ENCODE data around the gene PDLIM5.

PDLIM5 gene

DNA sequence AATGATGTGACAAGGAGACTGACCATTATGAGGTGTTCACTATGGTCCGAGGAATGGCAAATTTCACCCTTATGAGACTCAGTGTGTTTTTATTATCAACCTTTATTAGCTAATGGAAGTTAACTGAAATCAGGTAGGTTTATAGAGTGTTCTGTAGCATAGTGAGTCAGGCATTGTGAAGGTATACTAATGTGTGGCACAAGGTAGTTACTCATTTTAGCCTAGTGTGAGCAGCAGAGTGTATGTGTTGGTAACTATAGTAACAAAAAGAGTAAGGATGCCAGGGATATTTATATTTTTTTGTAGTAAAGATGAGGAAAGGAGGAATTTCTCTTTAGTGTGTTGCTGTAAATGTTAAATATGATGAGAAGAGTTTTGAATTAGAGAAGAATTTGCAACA, 12.0 kb downstream of the PDLIM5 start:
- TF ChIP-seq TEAD4 (IDR thresholded peaks at IDR 0.05) (no peak), YY1 (IDR thresholded peaks at IDR 0.05; ENCODE audit: low read depth) (no peak), ZBTB7A (IDR thresholded peaks at IDR 0.05; ENCODE audit: low read depth) (no peak), CREB1 (IDR thresholded peaks at IDR 0.05; ENCODE audit: low read depth) (no peak), RAD21 (IDR thresholded peaks at IDR 0.05; ENCODE audit: low read depth) (no peak), EP300 (IDR thresholded peaks at IDR 0.05; ENCODE audit: borderline replicate concordance) (no peak), NFIC (IDR thresholded peaks at IDR 0.05) (no peak), EGR1 (IDR thresholded peaks at IDR 0.05) (no peak), TAF1 (IDR thresholded peaks at IDR 0.05; ENCODE audit: low read depth) (no peak), TCF12 (IDR thresholded peaks at IDR 0.05; ENCODE audit: low read depth) (no peak), CEBPB (IDR thresholded peaks at IDR 0.05) (no peak), FOXM1 (IDR thresholded peaks at IDR 0.05; ENCODE audit: borderline replicate concordance, low read depth) (no peak)
- TF ChIP-seq, protein P1, sequence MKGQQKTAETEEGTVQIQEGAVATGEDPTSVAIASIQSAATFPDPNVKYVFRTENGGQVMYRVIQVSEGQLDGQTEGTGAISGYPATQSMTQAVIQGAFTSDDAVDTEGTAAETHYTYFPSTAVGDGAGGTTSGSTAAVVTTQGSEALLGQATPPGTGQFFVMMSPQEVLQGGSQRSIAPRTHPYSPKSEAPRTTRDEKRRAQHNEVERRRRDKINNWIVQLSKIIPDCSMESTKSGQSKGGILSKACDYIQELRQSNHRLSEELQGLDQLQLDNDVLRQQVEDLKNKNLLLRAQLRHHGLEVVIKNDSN (IDR thresholded peaks at IDR 0.05), result no peak
- TF ChIP-seq, protein P2, sequence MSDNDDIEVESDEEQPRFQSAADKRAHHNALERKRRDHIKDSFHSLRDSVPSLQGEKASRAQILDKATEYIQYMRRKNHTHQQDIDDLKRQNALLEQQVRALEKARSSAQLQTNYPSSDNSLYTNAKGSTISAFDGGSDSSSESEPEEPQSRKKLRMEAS (IDR thresholded peaks at IDR 0.05), result no peak

DNA sequence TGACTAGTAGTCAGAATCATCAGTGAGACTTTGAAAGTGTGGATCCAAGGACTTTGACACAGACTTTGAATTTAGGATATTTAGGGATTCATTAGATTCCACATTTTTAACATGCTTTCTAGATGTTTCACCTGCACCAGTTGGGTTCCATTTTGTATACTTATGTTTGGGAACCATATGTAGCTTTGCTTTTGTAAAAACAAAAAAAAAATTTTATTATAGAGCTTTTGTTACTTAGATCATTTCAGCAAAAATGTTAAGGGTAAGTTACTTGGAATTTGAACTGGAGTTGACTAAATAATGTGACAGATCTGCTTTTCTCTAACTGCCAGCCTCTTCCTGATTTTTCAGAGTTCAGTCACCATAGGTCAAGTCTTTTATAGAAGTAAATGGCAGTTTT, 14.6 kb downstream of the PDLIM5 start:
- TF ChIP-seq CEBPB (IDR thresholded peaks at IDR 0.05), result no peak
- TF ChIP-seq, protein P1 (IDR thresholded peaks at IDR 0.05), result no peak
- no peak for TF ChIP-seq FOXM1 (IDR thresholded peaks at IDR 0.05; ENCODE audit: borderline replicate concordance, low read depth)
- no peak for TF ChIP-seq RAD21 (IDR thresholded peaks at IDR 0.05; ENCODE audit: low read depth)

DNA sequence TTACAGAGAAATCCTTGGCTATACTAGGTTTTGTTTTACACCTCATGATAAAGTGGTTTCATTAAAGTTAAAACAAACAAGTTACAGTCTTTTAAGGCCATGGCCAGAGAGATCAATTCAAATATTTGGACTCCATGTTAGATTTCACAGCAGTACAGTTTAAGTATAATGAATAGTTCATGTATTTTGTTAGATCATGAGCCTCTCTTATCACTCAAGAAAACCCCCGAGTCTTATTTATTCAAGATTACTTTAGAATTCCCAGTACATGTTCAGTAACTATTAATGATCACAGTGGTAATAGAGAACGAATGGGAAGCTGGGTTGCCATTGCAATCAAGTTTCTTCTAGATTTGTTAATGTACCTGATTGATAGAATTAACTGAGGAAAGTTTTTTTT, 15.2 kb downstream of the PDLIM5 start:
- TF ChIP-seq NFIC (IDR thresholded peaks at IDR 0.05) (no peak), TCF12 (IDR thresholded peaks at IDR 0.05; ENCODE audit: low read depth) (no peak), EP300 (IDR thresholded peaks at IDR 0.05; ENCODE audit: borderline replicate concordance) (no peak), EGR1 (IDR thresholded peaks at IDR 0.05) (no peak), TAF1 (IDR thresholded peaks at IDR 0.05; ENCODE audit: low read depth) (no peak), TEAD4 (IDR thresholded peaks at IDR 0.05) (no peak), FOXM1 (IDR thresholded peaks at IDR 0.05; ENCODE audit: borderline replicate concordance, low read depth) (no peak), YY1 (IDR thresholded peaks at IDR 0.05; ENCODE audit: low read depth) (no peak), ZBTB7A (IDR thresholded peaks at IDR 0.05; ENCODE audit: low read depth) (no peak)
- TF ChIP-seq, protein P2 (IDR thresholded peaks at IDR 0.05), result no peak

DNA sequence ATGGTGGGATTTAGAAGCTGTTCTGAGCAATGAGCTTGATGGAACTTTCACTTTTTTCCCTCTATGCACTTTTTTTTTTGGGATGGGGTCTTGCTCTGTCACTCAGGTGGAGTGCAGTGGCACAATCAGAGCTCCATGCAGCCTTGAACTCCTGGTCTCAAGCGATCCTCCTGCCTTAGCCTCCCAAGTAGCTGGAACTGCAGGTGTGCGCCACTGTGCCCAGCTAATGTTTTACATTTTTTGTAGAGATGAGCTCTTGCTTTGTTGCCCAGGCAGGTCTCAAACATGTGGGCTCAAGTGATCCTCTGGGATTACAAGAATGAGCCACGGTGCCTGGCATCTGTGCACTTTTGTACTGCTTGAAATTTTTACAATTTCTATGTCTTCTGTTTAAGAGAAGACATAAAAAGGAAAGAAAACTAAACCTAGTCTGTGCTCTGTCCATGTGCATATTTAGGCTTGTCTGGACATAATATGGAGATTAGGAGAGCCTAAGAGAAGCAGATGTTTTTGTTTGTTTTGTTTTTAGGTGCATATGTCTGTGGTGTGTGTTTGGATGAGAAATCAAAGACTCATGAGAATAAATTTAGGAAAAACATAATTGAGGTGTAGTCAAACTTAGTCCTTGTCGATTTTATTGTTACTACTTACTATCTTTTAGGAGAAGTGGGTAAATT, 16.5 kb downstream of the PDLIM5 start:
- TF ChIP-seq EGR1 (IDR thresholded peaks at IDR 0.05), result no peak
- no peak for TF ChIP-seq TCF12 (IDR thresholded peaks at IDR 0.05; ENCODE audit: low read depth)
- no peak for TF ChIP-seq NFIC (IDR thresholded peaks at IDR 0.05)
- TF ChIP-seq EP300 (IDR thresholded peaks at IDR 0.05; ENCODE audit: borderline replicate concordance), result no peak
- no peak for TF ChIP-seq CEBPB (IDR thresholded peaks at IDR 0.05)
- TF ChIP-seq ZBTB7A (IDR thresholded peaks at IDR 0.05; ENCODE audit: low read depth), result no peak
- TF ChIP-seq CREB1 (IDR thresholded peaks at IDR 0.05; ENCODE audit: low read depth), result no peak
- TF ChIP-seq TAF1 (IDR thresholded peaks at IDR 0.05; ENCODE audit: low read depth), result no peak

DNA sequence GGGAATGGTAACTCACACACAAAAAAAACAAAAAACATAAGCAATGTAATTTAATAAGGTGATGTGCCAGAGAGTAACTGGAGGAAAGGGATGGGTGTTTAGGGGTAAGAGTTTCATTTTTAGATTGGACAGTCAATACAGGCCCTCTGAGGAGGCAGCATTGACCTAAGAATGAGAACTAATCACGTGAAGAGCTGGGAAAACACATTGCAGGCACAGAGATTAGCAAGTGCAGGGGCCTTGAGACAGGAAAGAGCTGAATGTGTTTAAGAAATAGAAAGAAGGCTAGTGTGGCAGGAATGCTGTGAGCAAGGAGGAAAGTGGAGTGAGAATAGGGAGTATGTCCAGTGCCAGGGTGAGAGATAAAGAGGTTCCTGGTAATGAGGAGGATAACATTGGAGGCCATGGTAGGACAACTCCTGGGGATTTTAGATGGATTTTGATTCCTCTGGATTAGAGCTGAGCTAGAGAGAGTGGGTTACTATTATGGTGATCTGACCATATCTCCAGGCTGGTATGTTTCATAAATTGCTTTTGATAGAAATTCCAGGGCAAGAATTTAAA, 17.6 kb downstream of the PDLIM5 start:
- TF ChIP-seq CEBPB (IDR thresholded peaks at IDR 0.05) (no peak), NFIC (IDR thresholded peaks at IDR 0.05) (no peak), RAD21 (IDR thresholded peaks at IDR 0.05; ENCODE audit: low read depth) (no peak), TAF1 (IDR thresholded peaks at IDR 0.05; ENCODE audit: low read depth) (no peak), YY1 (IDR thresholded peaks at IDR 0.05; ENCODE audit: low read depth) (no peak), CREB1 (IDR thresholded peaks at IDR 0.05; ENCODE audit: low read depth) (no peak), EGR1 (IDR thresholded peaks at IDR 0.05) (no peak), FOXM1 (IDR thresholded peaks at IDR 0.05; ENCODE audit: borderline replicate concordance, low read depth) (no peak), TCF12 (IDR thresholded peaks at IDR 0.05; ENCODE audit: low read depth) (no peak), TEAD4 (IDR thresholded peaks at IDR 0.05) (no peak), EP300 (IDR thresholded peaks at IDR 0.05; ENCODE audit: borderline replicate concordance) (no peak)
- TF ChIP-seq, protein P3, sequence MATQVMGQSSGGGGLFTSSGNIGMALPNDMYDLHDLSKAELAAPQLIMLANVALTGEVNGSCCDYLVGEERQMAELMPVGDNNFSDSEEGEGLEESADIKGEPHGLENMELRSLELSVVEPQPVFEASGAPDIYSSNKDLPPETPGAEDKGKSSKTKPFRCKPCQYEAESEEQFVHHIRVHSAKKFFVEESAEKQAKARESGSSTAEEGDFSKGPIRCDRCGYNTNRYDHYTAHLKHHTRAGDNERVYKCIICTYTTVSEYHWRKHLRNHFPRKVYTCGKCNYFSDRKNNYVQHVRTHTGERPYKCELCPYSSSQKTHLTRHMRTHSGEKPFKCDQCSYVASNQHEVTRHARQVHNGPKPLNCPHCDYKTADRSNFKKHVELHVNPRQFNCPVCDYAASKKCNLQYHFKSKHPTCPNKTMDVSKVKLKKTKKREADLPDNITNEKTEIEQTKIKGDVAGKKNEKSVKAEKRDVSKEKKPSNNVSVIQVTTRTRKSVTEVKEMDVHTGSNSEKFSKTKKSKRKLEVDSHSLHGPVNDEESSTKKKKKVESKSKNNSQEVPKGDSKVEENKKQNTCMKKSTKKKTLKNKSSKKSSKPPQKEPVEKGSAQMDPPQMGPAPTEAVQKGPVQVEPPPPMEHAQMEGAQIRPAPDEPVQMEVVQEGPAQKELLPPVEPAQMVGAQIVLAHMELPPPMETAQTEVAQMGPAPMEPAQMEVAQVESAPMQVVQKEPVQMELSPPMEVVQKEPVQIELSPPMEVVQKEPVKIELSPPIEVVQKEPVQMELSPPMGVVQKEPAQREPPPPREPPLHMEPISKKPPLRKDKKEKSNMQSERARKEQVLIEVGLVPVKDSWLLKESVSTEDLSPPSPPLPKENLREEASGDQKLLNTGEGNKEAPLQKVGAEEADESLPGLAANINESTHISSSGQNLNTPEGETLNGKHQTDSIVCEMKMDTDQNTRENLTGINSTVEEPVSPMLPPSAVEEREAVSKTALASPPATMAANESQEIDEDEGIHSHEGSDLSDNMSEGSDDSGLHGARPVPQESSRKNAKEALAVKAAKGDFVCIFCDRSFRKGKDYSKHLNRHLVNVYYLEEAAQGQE (IDR thresholded peaks at IDR 0.05; ENCODE audit: low read depth), result no peak
- TF ChIP-seq, protein P2 (IDR thresholded peaks at IDR 0.05), result no peak
- TF ChIP-seq, protein P1 (IDR thresholded peaks at IDR 0.05), result no peak

DNA sequence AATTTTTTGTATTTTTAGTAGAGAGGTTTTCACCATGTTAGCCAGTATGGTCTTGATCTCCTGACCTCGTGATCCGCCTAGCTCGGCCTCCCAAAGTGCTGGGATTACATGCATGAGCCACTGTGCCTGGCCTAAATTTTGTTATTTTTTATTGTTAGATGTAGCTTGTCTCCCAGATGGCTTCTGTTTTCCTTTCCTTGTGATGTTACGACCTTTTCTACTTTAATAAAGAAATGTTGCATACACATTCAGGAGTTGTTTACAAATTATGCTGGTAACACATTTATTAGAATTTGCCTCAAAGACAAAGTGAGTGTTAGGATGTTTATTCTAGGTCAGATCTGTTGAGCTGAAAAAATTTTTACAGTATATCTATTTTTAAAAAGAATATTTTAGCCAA, 18.4 kb downstream of the PDLIM5 start:
- TF ChIP-seq TAF1 (IDR thresholded peaks at IDR 0.05; ENCODE audit: low read depth) (no peak), CEBPB (IDR thresholded peaks at IDR 0.05) (no peak), FOXM1 (IDR thresholded peaks at IDR 0.05; ENCODE audit: borderline replicate concordance, low read depth) (no peak), RAD21 (IDR thresholded peaks at IDR 0.05; ENCODE audit: low read depth) (no peak), EGR1 (IDR thresholded peaks at IDR 0.05) (no peak), ZBTB7A (IDR thresholded peaks at IDR 0.05; ENCODE audit: low read depth) (no peak), YY1 (IDR thresholded peaks at IDR 0.05; ENCODE audit: low read depth) (no peak), EP300 (IDR thresholded peaks at IDR 0.05; ENCODE audit: borderline replicate concordance) (no peak)
- TF ChIP-seq, protein P1 (IDR thresholded peaks at IDR 0.05), result no peak
- TF ChIP-seq, protein P2 (IDR thresholded peaks at IDR 0.05), result no peak
